ENCODE data around the gene TPRN.
A peak's percentile ranks its signal among the peaks of the same experiment; 100 is the strongest.

TPRN gene

GRCh38 chr9:137194388-137194787 is 6.2 kb downstream of the TPRN start:
- in situ Hi-C loops (cut with MboI; ENCODE audit: low pct_unique_long_range_greater_than_20kb, low sequenced_read_pairs) = no loop called here

GRCh38 chr9:137193771-137194170 is 6.8 kb downstream of the TPRN start:
- DNase-seq = no peak
- in situ Hi-C loops (cut with MboI; ENCODE audit: low pct_unique_long_range_greater_than_20kb, low sequenced_read_pairs) = no loop called here

More at GRCh38 chr9:137194388-137194787, 6.2 kb downstream of the TPRN start:
- DNase-seq = no peak

DNA sequence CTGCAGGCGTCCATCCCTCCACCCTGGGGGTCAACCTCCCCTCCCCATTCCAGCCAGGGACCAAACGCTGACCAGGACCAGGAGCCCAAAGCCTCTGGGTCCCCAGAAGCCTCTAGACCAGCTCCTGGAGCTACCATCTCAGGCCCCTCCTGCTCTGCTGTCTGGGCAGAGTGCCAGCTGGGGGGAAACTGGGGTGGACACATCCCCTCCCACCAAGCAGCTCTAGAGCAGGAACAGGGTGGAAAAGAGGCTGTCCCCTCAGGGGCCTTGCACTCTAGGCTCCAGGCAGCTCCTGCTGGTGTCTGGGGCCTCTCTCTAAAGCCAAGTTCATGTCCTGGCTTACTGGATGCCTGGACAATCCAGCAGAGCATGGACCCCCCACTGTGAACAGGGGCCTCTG is 7.7 kb downstream of the TPRN start:
- no peak for DNase-seq
- in situ Hi-C loops (cut with MboI; ENCODE audit: low pct_unique_long_range_greater_than_20kb, low sequenced_read_pairs) = no loop called here

- in situ Hi-C loops (cut with MboI; ENCODE audit: low pct_unique_long_range_greater_than_20kb, low sequenced_read_pairs) = no loop called here
- no peak for DNase-seq
Observed at GRCh38 chr9:137192448-137192780, 8.1 kb downstream of the TPRN start.

GRCh38 chr9:137191691-137192447 is 8.7 kb downstream of the TPRN start:
- no peak for DNase-seq
- in situ Hi-C loops (cut with MboI; ENCODE audit: low pct_unique_long_range_greater_than_20kb, low sequenced_read_pairs) = no loop called here

DNA sequence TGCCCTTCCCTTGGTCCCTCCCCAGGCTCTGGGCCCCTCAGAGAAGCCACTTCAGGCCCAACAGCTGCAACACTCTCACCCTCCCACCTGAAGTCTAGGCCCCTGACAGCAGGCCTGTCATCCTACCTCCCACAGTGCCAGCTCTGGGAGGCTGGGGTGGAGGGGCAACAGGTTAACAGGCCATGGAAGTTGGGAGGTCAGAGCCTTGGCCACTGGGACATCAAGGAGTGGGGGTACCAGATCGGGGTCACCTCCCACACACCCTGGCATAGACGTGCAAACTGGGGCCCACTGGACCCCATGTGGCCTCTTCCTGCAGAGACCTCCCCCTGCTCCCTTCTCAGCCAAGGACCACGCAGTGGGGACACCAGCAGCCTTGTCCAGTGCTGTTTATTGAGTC is 9.3 kb downstream of the TPRN start:
- no peak for DNase-seq
- in situ Hi-C loops (cut with MboI; ENCODE audit: low pct_unique_long_range_greater_than_20kb, low sequenced_read_pairs) = no loop called here

GRCh38 chr9:137190315-137190856 is 10.2 kb downstream of the TPRN start:
- in situ Hi-C loops (cut with MboI; ENCODE audit: low pct_unique_long_range_greater_than_20kb, low sequenced_read_pairs) = no loop called here
- no peak for DNase-seq

- in situ Hi-C loops (cut with MboI; ENCODE audit: low pct_unique_long_range_greater_than_20kb, low sequenced_read_pairs) = no loop called here
- DNase-seq = no peak
Observed at GRCh38 chr9:137189297-137190295, 10.9 kb downstream of the TPRN start.

DNA sequence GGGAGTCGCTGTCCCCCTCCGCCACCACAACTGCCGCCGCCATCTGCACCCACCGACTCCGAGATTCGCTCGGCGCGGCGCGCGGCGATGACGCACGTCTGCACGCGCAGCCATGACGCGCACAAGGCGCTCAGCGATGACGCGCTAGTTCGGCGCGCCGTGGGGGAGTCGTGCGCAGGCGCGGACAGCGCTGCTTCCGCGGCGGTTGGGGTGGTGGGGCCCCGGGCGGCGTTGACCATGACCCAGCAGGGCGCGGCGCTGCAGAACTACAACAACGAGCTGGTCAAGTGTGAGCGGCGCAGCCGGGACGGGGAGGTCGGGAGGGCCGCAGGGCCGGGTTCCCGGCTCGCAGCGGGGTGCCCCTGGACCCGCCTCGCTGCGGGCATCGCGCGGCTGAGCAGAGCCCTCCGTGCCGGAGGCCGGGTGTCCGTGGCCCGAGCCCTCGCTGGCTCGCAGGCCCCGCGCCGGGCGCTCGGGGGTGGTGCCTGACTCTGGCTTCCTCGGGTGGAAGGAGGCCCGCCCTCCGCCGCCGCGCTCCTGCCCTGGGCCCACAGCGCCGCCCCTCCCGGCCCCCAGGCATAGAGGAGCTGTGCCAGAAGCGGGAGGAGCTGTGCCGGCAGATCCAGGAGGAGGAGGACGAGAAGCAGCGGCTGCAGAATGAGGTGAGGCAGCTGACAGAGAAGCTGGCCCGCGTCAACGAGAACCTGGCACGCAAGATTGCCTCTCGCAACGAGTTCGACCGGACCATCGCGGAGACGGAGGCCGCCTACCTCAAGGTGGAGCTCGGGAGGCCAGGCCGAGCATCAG is 11.8 kb downstream of the TPRN start, which contains the start of the genes ANAPC2 and SSNA1:
Gene ANAPC2, minus strand, starts transcription at position 71 of the 807 bp plus-strand sequence. Its CDS starts 28 bp downstream, at position 43.
Gene SSNA1, plus strand, starts transcription at position 187 of the 807 bp plus-strand sequence. Its CDS starts 51 bp downstream, at position 238.
- peak; percentile 93 for DNase-seq
- in situ Hi-C loops (cut with MboI; ENCODE audit: low pct_unique_long_range_greater_than_20kb, low sequenced_read_pairs) = no loop called here

DNA sequence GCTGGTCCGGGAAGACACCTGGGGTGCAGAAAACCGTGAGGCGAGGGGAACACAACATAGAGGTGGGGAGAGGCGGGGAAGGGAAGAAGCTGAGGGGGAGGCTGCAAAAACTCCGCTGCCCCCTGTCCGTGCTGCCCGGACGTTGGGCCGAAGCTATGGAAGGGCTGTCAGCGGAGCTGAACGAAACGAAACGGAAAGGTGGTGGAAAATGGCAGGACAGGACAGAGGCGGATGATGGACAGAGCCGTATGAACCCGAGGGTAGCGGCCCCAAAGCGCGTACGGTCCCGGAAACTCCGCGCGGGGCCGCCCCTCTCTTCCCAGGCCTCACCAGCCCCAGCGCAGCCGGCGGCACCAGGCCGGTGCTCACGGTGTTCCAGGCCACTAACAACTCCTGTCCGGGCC is 12.5 kb downstream of the TPRN start:
- no peak for DNase-seq
- in situ Hi-C loops (cut with MboI; ENCODE audit: low pct_unique_long_range_greater_than_20kb, low sequenced_read_pairs) = no loop called here

GRCh38 chr9:137187386-137187785 is 13.2 kb downstream of the TPRN start:
- DNase-seq = no peak
- in situ Hi-C loops (cut with MboI; ENCODE audit: low pct_unique_long_range_greater_than_20kb, low sequenced_read_pairs) = no loop called here

- DNase-seq = no peak
- in situ Hi-C loops (cut with MboI; ENCODE audit: low pct_unique_long_range_greater_than_20kb, low sequenced_read_pairs) = no loop called here
Observed at GRCh38 chr9:137186385-137186784, 14.2 kb downstream of the TPRN start.

DNA sequence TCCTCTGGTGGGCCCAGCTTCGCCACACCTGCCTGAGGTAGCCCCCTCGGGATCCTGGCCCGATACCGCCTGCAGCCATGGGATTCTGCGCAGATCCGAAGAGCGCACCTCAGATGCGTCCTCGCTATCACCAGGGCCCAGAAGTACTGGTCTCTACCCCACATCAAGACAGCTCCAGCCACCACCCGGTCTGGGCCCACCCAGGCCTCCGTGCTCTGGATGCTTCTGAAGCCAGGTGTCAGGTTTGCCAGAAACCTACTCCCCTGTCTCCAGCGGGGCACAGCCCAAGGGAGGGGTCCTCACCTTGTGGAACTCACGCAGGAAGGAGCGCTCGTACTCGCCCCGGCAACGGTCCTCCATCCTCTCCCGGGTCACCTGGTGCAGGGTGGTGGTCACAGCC is 14.6 kb downstream of the TPRN start:
- DNase-seq = no peak
- in situ Hi-C loops (cut with MboI; ENCODE audit: low pct_unique_long_range_greater_than_20kb, low sequenced_read_pairs) = no loop called here

GRCh38 chr9:137184881-137185660 is 15.5 kb downstream of the TPRN start:
- in situ Hi-C loops (cut with MboI; ENCODE audit: low pct_unique_long_range_greater_than_20kb, low sequenced_read_pairs) = no loop called here
- DNase-seq = no peak

DNA sequence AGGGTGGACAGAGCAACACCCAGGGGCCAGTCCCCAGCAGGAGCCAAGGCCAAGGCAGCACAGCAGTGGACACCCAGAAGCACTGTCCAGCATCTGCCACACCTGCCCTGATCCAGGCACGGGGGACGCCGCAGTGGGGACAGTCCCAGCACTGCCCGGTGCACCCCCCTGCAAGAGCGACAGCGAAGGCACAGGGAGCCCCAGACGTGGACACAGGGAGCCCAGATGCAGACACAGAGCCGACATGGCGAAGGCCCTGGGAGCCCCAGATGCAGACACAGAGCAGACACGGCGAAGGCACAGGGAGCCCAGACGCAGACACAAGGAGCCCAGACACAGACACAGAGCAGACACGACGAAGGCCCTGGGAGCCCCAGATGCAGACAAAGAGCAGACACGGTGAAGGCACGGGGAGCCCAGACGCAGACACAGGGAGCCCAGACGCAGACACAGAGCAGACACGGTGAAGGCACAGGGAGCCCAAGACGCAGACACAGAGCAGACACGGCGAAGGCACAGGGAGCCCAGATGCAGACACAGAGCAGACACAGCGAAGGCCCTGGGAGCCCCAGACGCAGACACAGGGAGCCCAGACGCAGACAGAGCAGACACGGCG is 16.5 kb downstream of the TPRN start:
- in situ Hi-C loops (cut with MboI; ENCODE audit: low pct_unique_long_range_greater_than_20kb, low sequenced_read_pairs) = no loop called here

GRCh38 chr9:137182836-137183235 is 17.7 kb downstream of the TPRN start:
- no peak for DNase-seq
- in situ Hi-C loops (cut with MboI; ENCODE audit: low pct_unique_long_range_greater_than_20kb, low sequenced_read_pairs) = no loop called here

More for the DNA sequence above, 16.5 kb downstream of the TPRN start:
- DNase-seq = no peak

GRCh38 chr9:137181680-137182079 is 18.9 kb downstream of the TPRN start:
- in situ Hi-C loops (cut with MboI; ENCODE audit: low pct_unique_long_range_greater_than_20kb, low sequenced_read_pairs) = no loop called here
- DNase-seq = no peak

- DNase-seq = no peak
- in situ Hi-C loops (cut with MboI; ENCODE audit: low pct_unique_long_range_greater_than_20kb, low sequenced_read_pairs) = no loop called here
Observed at GRCh38 chr9:137180491-137180890, 20.1 kb downstream of the TPRN start.
